HFFc6 (cell line): Measurements from ENCODE around the gene CCN2. TPM values are rescaled to one million over a fixed set of nuclear protein-coding genes. Genes with fewer than 3 reads are reported as not detected.
A peak's percentile ranks its signal among the peaks of the same experiment; 100 is the strongest.

Experiments
- DNase-seq: peaks from one replicate; pipeline ENCODE4 v3.0.0-alpha.2; 2018
- H3K27ac Mint-ChIP-seq: 2 replicates; pipeline ENCODE4 v1.8.0; 2020; ENCODE audit warnings: mild to moderate bottlenecking, mixed read lengths
- H3K27me3 Mint-ChIP-seq: 2 replicates; pipeline ENCODE4 v1.8.0; 2021; ENCODE audit warnings: mild to moderate bottlenecking, moderate library complexity, mixed read lengths; ENCODE audit not compliant: insufficient read depth
- H3K36me3 Mint-ChIP-seq: 2 replicates; pipeline ENCODE4 v1.8.0; 2021; ENCODE audit warnings: low read depth, mixed read lengths
- H3K4me1 Mint-ChIP-seq: 2 replicates; pipeline ENCODE4 v1.8.0; 2020; ENCODE audit warnings: low read depth, mixed read lengths
- H3K4me3 Mint-ChIP-seq: 2 replicates; pipeline ENCODE4 v1.8.0; 2020; ENCODE audit warnings: mild to moderate bottlenecking, moderate library complexity, mixed read lengths
- H3K9me3 Mint-ChIP-seq: 2 replicates; pipeline ENCODE4 v1.8.0; 2020; ENCODE audit warnings: mild to moderate bottlenecking, mixed read lengths
- CTCF ChIP-seq: fragments of 200-600 bp; sonication (generic); IDR thresholded peaks from 2 replicates; pipeline ENCODE4 v1.5.0; 2021; ENCODE audit warnings: antibody characterized with exemption, mild to moderate bottlenecking
- total RNA-seq, 6 experiments: library from RNA; stranded (reverse); fragmentation: NEBNext Ultra II Directional; extraction: Animal tissue kit (Norgen Biotek cat#: 25700); gene quantifications; 2 replicates in 1 of 6; 3 replicates in 5 of 6; pipeline ENCODE4 v1.2.3, GENCODE V29; 2021

The CCN2 gene
- total RNA-seq, 6 experiments from 2014 or later, result 493 to 923 (median 550) TPM

- DNase-seq, result no peak
- Mint-ChIP-seq H3K27me3 (no peaks in the 10 kb centered on the region), H3K4me3 (no peak overlapping the region), H3K4me1 (peaks cover 86% of the 10 kb centered on the region), H3K36me3 (no peaks in the 10 kb centered on the region), H3K27ac (peak overlapping the region; percentile 27; the same call in 1 of the 2 replicates), H3K9me3 (no peaks in the 10 kb centered on the region)
- TF ChIP-seq CTCF, result no peak
Measured at GRCh38 chr6:131980791-131981623, 29.8 kb upstream of the CCN2 start.

GRCh38 chr6:131980338-131980790 lies 29.2 kb upstream of the CCN2 start:
- no peak for DNase-seq
- Mint-ChIP-seq H3K4me1 (peaks cover 86% of the 10 kb centered on the region), H3K4me3 (no peak overlapping the region), H3K27ac (peak overlapping the region; percentile 27), H3K27me3 (no peaks in the 10 kb centered on the region; the same call in 1 of the 2 replicates), H3K36me3 (no peaks in the 10 kb centered on the region), H3K9me3 (no peaks in the 10 kb centered on the region)
- TF ChIP-seq CTCF, result no peak

- H3K27me3 Mint-ChIP-seq, result no peaks in the 10 kb centered on the region; the same call in 1 of the 2 replicates
- H3K4me1 Mint-ChIP-seq, result peaks cover 82% of the 10 kb centered on the region
- peak overlapping the region; percentile 27 for H3K27ac Mint-ChIP-seq
- H3K36me3 Mint-ChIP-seq, result no peaks in the 10 kb centered on the region
- peak overlapping the region; percentile 4; the same call in 1 of the 2 replicates for H3K4me3 Mint-ChIP-seq
- no peak for TF ChIP-seq CTCF
- peak; percentile 83 for DNase-seq
- no peaks in the 10 kb centered on the region for H3K9me3 Mint-ChIP-seq
Measured at GRCh38 chr6:131979515-131980337, 28.6 kb upstream of the CCN2 start.

GRCh38 chr6:131978522-131978921 lies 27.4 kb upstream of the CCN2 start:
- Mint-ChIP-seq H3K4me3 (no peak overlapping the region), H3K4me1 (peaks cover 70% of the 10 kb centered on the region), H3K36me3 (no peaks in the 10 kb centered on the region), H3K9me3 (no peaks in the 10 kb centered on the region), H3K27me3 (no peaks in the 10 kb centered on the region; the same call in 1 of the 2 replicates), H3K27ac (no peak overlapping the region)
- no peak for DNase-seq
- TF ChIP-seq CTCF, result no peak

- H3K4me1 Mint-ChIP-seq, result peaks cover 50% of the 10 kb centered on the region
Measured at GRCh38 chr6:131976545-131977061, 25.4 kb upstream of the CCN2 start.

More at GRCh38 chr6:131976545-131977061, 25.4 kb upstream of the CCN2 start:
- Mint-ChIP-seq H3K27me3 (no peaks in the 10 kb centered on the region; the same call in 1 of the 2 replicates), H3K27ac (no peak overlapping the region), H3K4me3 (no peak overlapping the region), H3K36me3 (no peaks in the 10 kb centered on the region), H3K9me3 (no peaks in the 10 kb centered on the region)
- no peak for DNase-seq
- TF ChIP-seq CTCF, result no peak
